Measurements from ENCODE around the gene CNTNAP2.
"Not testable (repeated sequence)": the region's sequence is repeated elsewhere in the genome, so short reads cannot be mapped to it uniquely, and the experiment has no call there.

Gene CNTNAP2

GRCh38 chr7:147048864-147049263, 932.3 kb downstream of the CNTNAP2 start:
- no peak for DNase-seq

- no peak for DNase-seq
Measured at GRCh38 chr7:147052818-147053217, 936.2 kb downstream of the CNTNAP2 start.

- DNase-seq: no peak
Measured at GRCh38 chr7:147053746-147054145, 937.1 kb downstream of the CNTNAP2 start.

GRCh38 chr7:147060070-147060469, 943.5 kb downstream of the CNTNAP2 start:
- DNase-seq: no peak

- no peak for DNase-seq
Measured at GRCh38 chr7:147062897-147063296, 946.3 kb downstream of the CNTNAP2 start.

- DNase-seq: no peak
Measured at GRCh38 chr7:147068842-147069241, 952.2 kb downstream of the CNTNAP2 start.

- no peak for DNase-seq
Measured at GRCh38 chr7:147069771-147070170, 953.2 kb downstream of the CNTNAP2 start.

- DNase-seq: no peak
Measured at GRCh38 chr7:147070886-147071285, 954.3 kb downstream of the CNTNAP2 start.

- DNase-seq: no peak
Measured at GRCh38 chr7:147071536-147071935, 954.9 kb downstream of the CNTNAP2 start.

- DNase-seq: no peak
Measured at GRCh38 chr7:147078312-147078711, 961.7 kb downstream of the CNTNAP2 start.

GRCh38 chr7:147079083-147079482, 962.5 kb downstream of the CNTNAP2 start:
- DNase-seq: no peak

GRCh38 chr7:147079921-147080420, 963.4 kb downstream of the CNTNAP2 start:
- DNase-seq: no peak

- no peak for DNase-seq
Measured at GRCh38 chr7:147081117-147081516, 964.5 kb downstream of the CNTNAP2 start.

- no peak for DNase-seq
Measured at GRCh38 chr7:147089051-147089461, 972.5 kb downstream of the CNTNAP2 start.

- DNase-seq: no peak
Measured at GRCh38 chr7:147089608-147090007, 973.0 kb downstream of the CNTNAP2 start.

- DNase-seq: no peak
Measured at GRCh38 chr7:147096629-147097028, 980.0 kb downstream of the CNTNAP2 start.

- no peak for DNase-seq
Measured at GRCh38 chr7:147103224-147103623, 986.6 kb downstream of the CNTNAP2 start.

- DNase-seq: no peak
Measured at GRCh38 chr7:147106746-147107145, 990.1 kb downstream of the CNTNAP2 start.

- not testable (repeated sequence) for DNase-seq
Measured at GRCh38 chr7:147114525-147114924, 997.9 kb downstream of the CNTNAP2 start.

GRCh38 chr7:147136352-147136751, 1019.8 kb downstream of the CNTNAP2 start:
- no peak for DNase-seq

- no peak for DNase-seq
Measured at GRCh38 chr7:147145194-147145593, 1028.6 kb downstream of the CNTNAP2 start.

GRCh38 chr7:147146169-147146568, 1029.6 kb downstream of the CNTNAP2 start:
- DNase-seq: no peak

- DNase-seq: no peak
Measured at GRCh38 chr7:147151661-147152060, 1035.1 kb downstream of the CNTNAP2 start.

GRCh38 chr7:147153571-147153970, 1037.0 kb downstream of the CNTNAP2 start:
- no peak for DNase-seq

GRCh38 chr7:147161405-147161804, 1044.8 kb downstream of the CNTNAP2 start:
- no peak for DNase-seq
